DMS114 treated with DMSO at 0.1 percent for 48 hours (cell line): ENCODE results near the gene PRPH2.
A peak's percentile ranks its signal among the peaks of the same experiment; 100 is the strongest.
"Not testable (repeated sequence)": the region's sequence is repeated elsewhere in the genome, so short reads cannot be mapped to it uniquely, and the experiment has no call there.

Experiments used
- DNase-seq: peaks from one replicate; lab custom pipeline; 2025; ENCODE audit not compliant: unreplicated experiment; lab: John Stamatoyannopoulos, UW

Gene PRPH2

GRCh38 chr6:42742116-42742894 lies 19.9 kb upstream of the PRPH2 start:
- peak; percentile 27 for DNase-seq

GRCh38 chr6:42740725-42741124 lies 18.3 kb upstream of the PRPH2 start:
- no peak for DNase-seq

GRCh38 chr6:42735976-42736375 lies 13.6 kb upstream of the PRPH2 start:
- no peak for DNase-seq

- DNase-seq = not testable (repeated sequence)
Observed at GRCh38 chr6:42733867-42734481, 11.6 kb upstream of the PRPH2 start.

GRCh38 chr6:42729731-42730130 lies 7.3 kb upstream of the PRPH2 start:
- no peak for DNase-seq

- DNase-seq = peak; percentile 47
Observed at GRCh38 chr6:42727627-42728026, 5.2 kb upstream of the PRPH2 start.

GRCh38 chr6:42727087-42727611 lies 4.8 kb upstream of the PRPH2 start:
- DNase-seq = peak; percentile 47

GRCh38 chr6:42726485-42727086 lies 4.2 kb upstream of the PRPH2 start:
- peak; percentile 89 for DNase-seq

GRCh38 chr6:42726026-42726425 lies 3.6 kb upstream of the PRPH2 start:
- DNase-seq = no peak

- DNase-seq = no peak
Observed at GRCh38 chr6:42724825-42725224, 2.4 kb upstream of the PRPH2 start.

- DNase-seq = no peak
Observed at GRCh38 chr6:42720739-42721138, 1.7 kb downstream of the PRPH2 start.

- DNase-seq = no peak
Observed at GRCh38 chr6:42715871-42716270, 6.5 kb downstream of the PRPH2 start.

- DNase-seq = no peak
Observed at GRCh38 chr6:42714098-42714761, 8.2 kb downstream of the PRPH2 start.

- DNase-seq = no peak
Observed at GRCh38 chr6:42711930-42712329, 10.5 kb downstream of the PRPH2 start.

- no peak for DNase-seq
Observed at GRCh38 chr6:42710316-42710715, 12.1 kb downstream of the PRPH2 start.

GRCh38 chr6:42709871-42710270 lies 12.5 kb downstream of the PRPH2 start:
- DNase-seq = no peak

GRCh38 chr6:42708096-42708495 lies 14.3 kb downstream of the PRPH2 start:
- DNase-seq = no peak

- no peak for DNase-seq
Observed at GRCh38 chr6:42707595-42707994, 14.8 kb downstream of the PRPH2 start.

- no peak for DNase-seq
Observed at GRCh38 chr6:42704937-42705374, 17.4 kb downstream of the PRPH2 start.

- DNase-seq = no peak
Observed at GRCh38 chr6:42704251-42704936, 18.0 kb downstream of the PRPH2 start.

- DNase-seq = not testable (repeated sequence)
Observed at GRCh38 chr6:42702786-42703185, 19.6 kb downstream of the PRPH2 start.
